ENCODE data around the gene ANKH.

DNA sequence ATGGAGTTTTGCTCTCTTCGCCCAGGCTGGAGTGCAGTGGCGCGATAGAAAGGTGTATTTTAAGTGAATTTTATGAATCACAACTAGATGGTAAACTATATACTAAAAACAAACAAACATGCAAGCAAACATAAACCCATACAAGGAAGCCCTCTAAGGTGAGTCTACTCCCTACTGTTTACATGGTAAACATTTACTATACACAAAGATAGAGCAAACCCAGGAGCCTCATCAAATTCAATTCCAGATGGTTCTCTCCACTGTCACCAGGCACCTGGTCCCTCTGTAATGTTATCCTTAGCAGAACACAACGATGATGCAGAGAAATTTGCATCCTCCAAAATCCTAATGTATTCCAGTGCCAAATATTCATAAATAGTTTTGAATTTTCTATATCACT, 17.9 kb downstream of the ANKH start:
- TF ChIP-seq, protein P1, sequence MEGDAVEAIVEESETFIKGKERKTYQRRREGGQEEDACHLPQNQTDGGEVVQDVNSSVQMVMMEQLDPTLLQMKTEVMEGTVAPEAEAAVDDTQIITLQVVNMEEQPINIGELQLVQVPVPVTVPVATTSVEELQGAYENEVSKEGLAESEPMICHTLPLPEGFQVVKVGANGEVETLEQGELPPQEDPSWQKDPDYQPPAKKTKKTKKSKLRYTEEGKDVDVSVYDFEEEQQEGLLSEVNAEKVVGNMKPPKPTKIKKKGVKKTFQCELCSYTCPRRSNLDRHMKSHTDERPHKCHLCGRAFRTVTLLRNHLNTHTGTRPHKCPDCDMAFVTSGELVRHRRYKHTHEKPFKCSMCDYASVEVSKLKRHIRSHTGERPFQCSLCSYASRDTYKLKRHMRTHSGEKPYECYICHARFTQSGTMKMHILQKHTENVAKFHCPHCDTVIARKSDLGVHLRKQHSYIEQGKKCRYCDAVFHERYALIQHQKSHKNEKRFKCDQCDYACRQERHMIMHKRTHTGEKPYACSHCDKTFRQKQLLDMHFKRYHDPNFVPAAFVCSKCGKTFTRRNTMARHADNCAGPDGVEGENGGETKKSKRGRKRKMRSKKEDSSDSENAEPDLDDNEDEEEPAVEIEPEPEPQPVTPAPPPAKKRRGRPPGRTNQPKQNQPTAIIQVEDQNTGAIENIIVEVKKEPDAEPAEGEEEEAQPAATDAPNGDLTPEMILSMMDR (IDR thresholded peaks at IDR 0.05), result no peak
- no peak for TF ChIP-seq POLR2AphosphoS5 (IDR thresholded peaks at IDR 0.05)
